Measurements from ENCODE around the gene ACTN4.
"Not testable (repeated sequence)": the region's sequence is repeated elsewhere in the genome, so short reads cannot be mapped to it uniquely, and the experiment has no call there.

Gene ACTN4

GRCh38 chr19:38766276-38767047 is 119.0 kb downstream of the ACTN4 start:
- no peaks in the 10 kb centered on the region for H3K36me3 ChIP-seq (ENCODE audit: control insufficient read depth in 4 of 4, insufficient read depth in 4 of 4, low read length in 3 of 4)
- no peaks in the 10 kb centered on the region for H3K27me3 ChIP-seq (replicated peaks in 2 of 5; ENCODE audit: control insufficient read depth in 4 of 5, insufficient read depth in 5 of 5, low read length in 4 of 5)
- 97% methylated on average over 3 of the region's 10 CpGs for WGBS (ENCODE audit: insufficient coverage)
- ChIA-PET POLR2A (interaction anchor here (0.6 to 0.7 kb wide), 2 partner anchors 8 to 29 kb away, joined by 3 to 4 read pairs; no protein-coding TSS in a partner anchor), CTCF (interaction anchor here (0.9 kb wide), 1 partner anchor 27 kb away, joined by 3 read pairs; no protein-coding TSS in a partner anchor)
- DNase-seq = no peak
- no peak overlapping the region for H3K27ac ChIP-seq (ENCODE audit: insufficient read depth in 1 of 2, low read depth in 1 of 2, low read length in 2 of 2, poor library complexity in 1 of 2, severe bottlenecking in 2 of 2)
- H3K4me1 ChIP-seq (ENCODE audit: control extremely low read depth in 1 of 4, control insufficient read depth in 4 of 4, insufficient read depth in 4 of 4, low read length in 3 of 4) = peaks cover 0 to 9% (median 5%) of the 10 kb centered on the region in 4 experiments
- no peak overlapping the region for H3K4me3 ChIP-seq (ENCODE audit: control insufficient read depth in 1 of 7, extremely low read depth in 1 of 7, insufficient read depth in 4 of 7, low read depth in 2 of 7, low read length in 6 of 7)
- no peaks in the 10 kb centered on the region for H3K9me3 ChIP-seq (ENCODE audit: control extremely low read depth in 1 of 5, control insufficient read depth in 4 of 5, insufficient read depth in 2 of 5, low read depth in 1 of 5, low read length in 4 of 5)

- no peaks in the 10 kb centered on the region for H3K36me3 ChIP-seq (ENCODE audit: control insufficient read depth in 4 of 4, insufficient read depth in 4 of 4, low read length in 3 of 4)
- POLR2A ChIA-PET = interaction anchor here (0.6 to 1.2 kb wide), 2 partner anchors 69 to 126 kb away, joined by 3 to 7 read pairs; no protein-coding TSS in a partner anchor
- H3K27ac ChIP-seq (ENCODE audit: insufficient read depth in 1 of 2, low read depth in 1 of 2, low read length in 2 of 2, poor library complexity in 1 of 2, severe bottlenecking in 2 of 2) = peak overlapping the region; percentile 46 to 71
- H3K4me1 ChIP-seq (ENCODE audit: control extremely low read depth in 1 of 4, control insufficient read depth in 4 of 4, insufficient read depth in 4 of 4, low read length in 3 of 4) = peaks cover 0 to 9% (median 5%) of the 10 kb centered on the region in 4 experiments
- H3K4me3 ChIP-seq (ENCODE audit: control insufficient read depth in 1 of 7, extremely low read depth in 1 of 7, insufficient read depth in 4 of 7, low read depth in 2 of 7, low read length in 6 of 7) = peak overlapping the region; percentile 13 to 75 (median 47)
- H3K27me3 ChIP-seq (replicated peaks in 2 of 5; ENCODE audit: control insufficient read depth in 4 of 5, insufficient read depth in 5 of 5, low read length in 4 of 5) = no peaks in the 10 kb centered on the region
- 8% methylated on average over 35 of the region's 42 CpGs for WGBS (ENCODE audit: insufficient coverage)
- CTCF ChIA-PET = interaction anchor here (0.6 to 2.0 kb wide), 6 partner anchors 9 to 104 kb away, joined by 3 to 9 read pairs (median 4); partner anchors contain the start of gene CAPN12
- peak; percentile 87 to 95 (median 94) for DNase-seq
- no peaks in the 10 kb centered on the region for H3K9me3 ChIP-seq (ENCODE audit: control extremely low read depth in 1 of 5, control insufficient read depth in 4 of 5, insufficient read depth in 2 of 5, low read depth in 1 of 5, low read length in 4 of 5)
Observed at GRCh38 chr19:38769635-38770211, 122.3 kb downstream of the ACTN4 start.

GRCh38 chr19:38770228-38770948 is 122.9 kb downstream of the ACTN4 start:
- whole genome bisulfite sequencing (ENCODE audit: insufficient coverage) = 0% methylated on average over 3 of the region's 58 CpGs
- POLR2A ChIA-PET = interaction anchor here (0.6 to 1.2 kb wide), 2 partner anchors 68 to 126 kb away, joined by 3 to 7 read pairs; no protein-coding TSS in a partner anchor
- H3K36me3 ChIP-seq (ENCODE audit: control insufficient read depth in 4 of 4, insufficient read depth in 4 of 4, low read length in 3 of 4); H3K4me1 ChIP-seq (ENCODE audit: control extremely low read depth in 1 of 4, control insufficient read depth in 4 of 4, insufficient read depth in 4 of 4, low read length in 3 of 4); H3K27me3 ChIP-seq (replicated peaks in 2 of 5; ENCODE audit: control insufficient read depth in 4 of 5, insufficient read depth in 5 of 5, low read length in 4 of 5); DNase-seq; H3K27ac ChIP-seq (ENCODE audit: insufficient read depth in 1 of 2, low read depth in 1 of 2, low read length in 2 of 2, poor library complexity in 1 of 2, severe bottlenecking in 2 of 2); H3K9me3 ChIP-seq (ENCODE audit: control extremely low read depth in 1 of 5, control insufficient read depth in 4 of 5, insufficient read depth in 2 of 5, low read depth in 1 of 5, low read length in 4 of 5): not testable (repeated sequence)
- H3K4me3 ChIP-seq (ENCODE audit: control insufficient read depth in 1 of 7, extremely low read depth in 1 of 7, insufficient read depth in 4 of 7, low read depth in 2 of 7, low read length in 6 of 7) = peak overlapping the region in 4 of 7 experiments; percentile 19 to 75 (median 64)
- CTCF ChIA-PET = interaction anchor here (0.9 to 2.0 kb wide), 4 partner anchors 10 to 104 kb away, joined by 3 to 9 read pairs (median 4); partner anchors contain the start of gene CAPN12

DNA sequence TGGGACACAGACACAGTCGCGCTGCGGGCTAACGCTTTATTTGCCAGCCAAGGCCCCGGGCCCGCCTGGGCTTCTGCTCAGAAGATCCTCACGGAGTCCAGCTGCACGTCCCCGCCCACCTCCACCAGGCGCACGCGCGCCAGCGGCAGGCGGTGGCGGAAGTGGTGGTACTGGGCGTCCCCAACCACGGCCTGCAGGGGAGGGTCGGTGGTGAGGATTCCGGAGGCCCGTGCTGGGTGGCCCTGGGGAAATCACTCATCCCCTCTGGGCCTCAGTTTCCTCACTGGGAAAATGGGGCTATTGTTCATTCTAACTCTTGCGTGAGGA is 123.5 kb downstream of the ACTN4 start:
- no CpG with 5 or more reads among the region's 22 CpGs for WGBS (ENCODE audit: insufficient coverage)
- DNase-seq; H3K9me3 ChIP-seq (ENCODE audit: control extremely low read depth in 1 of 5, control insufficient read depth in 4 of 5, insufficient read depth in 2 of 5, low read depth in 1 of 5, low read length in 4 of 5): not testable (repeated sequence)

GRCh38 chr19:38771569-38771968 is 124.1 kb downstream of the ACTN4 start:
- CTCF ChIA-PET = not testable (repeated sequence)

More for the DNA sequence above, 123.5 kb downstream of the ACTN4 start:
- CTCF ChIA-PET; H3K27me3 ChIP-seq (replicated peaks in 2 of 5; ENCODE audit: control insufficient read depth in 4 of 5, insufficient read depth in 5 of 5, low read length in 4 of 5); H3K36me3 ChIP-seq (ENCODE audit: control insufficient read depth in 4 of 4, insufficient read depth in 4 of 4, low read length in 3 of 4); H3K4me1 ChIP-seq (ENCODE audit: control extremely low read depth in 1 of 4, control insufficient read depth in 4 of 4, insufficient read depth in 4 of 4, low read length in 3 of 4); H3K27ac ChIP-seq (ENCODE audit: insufficient read depth in 1 of 2, low read depth in 1 of 2, low read length in 2 of 2, poor library complexity in 1 of 2, severe bottlenecking in 2 of 2); POLR2A ChIA-PET; H3K4me3 ChIP-seq (ENCODE audit: control insufficient read depth in 1 of 7, extremely low read depth in 1 of 7, insufficient read depth in 4 of 7, low read depth in 2 of 7, low read length in 6 of 7): not testable (repeated sequence)

DNA sequence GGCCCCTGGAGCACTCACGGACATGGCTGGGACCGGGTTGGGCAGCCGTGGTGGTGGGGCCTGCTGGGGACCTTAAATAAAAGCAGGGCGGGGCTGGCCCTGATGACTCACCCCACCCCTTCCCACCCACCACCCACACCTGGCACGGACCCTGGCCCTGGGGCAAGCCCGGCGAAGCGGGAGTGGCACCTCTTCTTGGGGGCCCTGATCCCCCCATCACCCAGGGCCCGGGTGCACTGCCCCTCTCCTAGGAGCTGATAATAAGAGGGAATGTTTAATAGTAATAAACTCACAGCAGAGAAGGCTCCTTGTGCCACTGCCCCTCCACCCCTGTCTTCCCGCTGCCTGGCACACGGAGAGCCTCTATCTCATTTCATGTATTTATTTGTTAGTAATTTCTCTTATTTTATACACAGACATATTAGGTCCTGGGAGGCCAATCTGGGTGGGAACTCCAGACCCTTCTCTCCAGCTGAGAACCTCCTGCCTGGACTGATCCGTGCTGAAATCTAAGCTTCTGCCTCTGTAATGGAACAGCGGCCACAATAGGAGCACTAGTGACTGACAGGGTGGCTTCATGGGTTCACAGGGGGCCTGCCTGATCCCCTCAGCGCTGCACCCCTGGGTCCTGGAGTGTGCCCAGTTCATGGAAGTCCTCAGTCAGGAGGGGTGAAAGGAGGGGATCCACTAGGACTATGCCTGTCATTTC is 126.2 kb downstream of the ACTN4 start, which contains the start of gene LGALS7:
LGALS7 (minus strand) TSS at position 49 of the 709 bp plus-strand sequence; CDS start at position 24, 25 bp downstream.
- DNase-seq = no peak
- Histone ChIP-seq H3K4me1 (ENCODE audit: control extremely low read depth in 1 of 4, control insufficient read depth in 4 of 4, insufficient read depth in 4 of 4, low read length in 3 of 4) (peaks cover 0 to 9% (median 5%) of the 10 kb centered on the region in 4 experiments), H3K9me3 (ENCODE audit: control extremely low read depth in 1 of 5, control insufficient read depth in 4 of 5, insufficient read depth in 2 of 5, low read depth in 1 of 5, low read length in 4 of 5) (no peaks in the 10 kb centered on the region), H3K36me3 (ENCODE audit: control insufficient read depth in 4 of 4, insufficient read depth in 4 of 4, low read length in 3 of 4) (no peaks in the 10 kb centered on the region), H3K27me3 (replicated peaks in 2 of 5; ENCODE audit: control insufficient read depth in 4 of 5, insufficient read depth in 5 of 5, low read length in 4 of 5) (no peaks in the 10 kb centered on the region), H3K27ac (ENCODE audit: insufficient read depth in 1 of 2, low read depth in 1 of 2, low read length in 2 of 2, poor library complexity in 1 of 2, severe bottlenecking in 2 of 2) (no peak within 1 kb of the TSS), H3K4me3 (ENCODE audit: control insufficient read depth in 1 of 7, extremely low read depth in 1 of 7, insufficient read depth in 4 of 7, low read depth in 2 of 7, low read length in 6 of 7) (no peak within 1 kb of the TSS)
- ChIA-PET POLR2A (no interaction called here), CTCF (interaction anchor here (1.0 to 2.0 kb wide), 2 partner anchors 19 to 66 kb away, joined by 3 to 5 read pairs; no protein-coding TSS in a partner anchor)
- WGBS (ENCODE audit: insufficient coverage) = 100% methylated on average over 3 of the region's 14 CpGs

More at GRCh38 chr19:38771569-38771968, 124.1 kb downstream of the ACTN4 start:
- H3K9me3 ChIP-seq (ENCODE audit: control extremely low read depth in 1 of 5, control insufficient read depth in 4 of 5, insufficient read depth in 2 of 5, low read depth in 1 of 5, low read length in 4 of 5); H3K4me1 ChIP-seq (ENCODE audit: control extremely low read depth in 1 of 4, control insufficient read depth in 4 of 4, insufficient read depth in 4 of 4, low read length in 3 of 4); H3K4me3 ChIP-seq (ENCODE audit: control insufficient read depth in 1 of 7, extremely low read depth in 1 of 7, insufficient read depth in 4 of 7, low read depth in 2 of 7, low read length in 6 of 7); DNase-seq; H3K27ac ChIP-seq (ENCODE audit: insufficient read depth in 1 of 2, low read depth in 1 of 2, low read length in 2 of 2, poor library complexity in 1 of 2, severe bottlenecking in 2 of 2); H3K36me3 ChIP-seq (ENCODE audit: control insufficient read depth in 4 of 4, insufficient read depth in 4 of 4, low read length in 3 of 4); H3K27me3 ChIP-seq (replicated peaks in 2 of 5; ENCODE audit: control insufficient read depth in 4 of 5, insufficient read depth in 5 of 5, low read length in 4 of 5); POLR2A ChIA-PET: not testable (repeated sequence)
- no CpG with 5 or more reads among the region's 30 CpGs for WGBS (ENCODE audit: insufficient coverage)

All from common myeloid progenitor, CD34-positive (primary cell).